Hepatocyte (in vitro differentiated cells): ENCODE measurements around the gene PLXNA2. TPM values are rescaled to one million over a fixed set of nuclear protein-coding genes. Genes with fewer than 3 reads are reported as not detected.

ENCODE experiments used
- DNase-seq: peaks from one replicate; pipeline ENCODE4 v3.0.0-alpha.2; 2016; ENCODE audit warnings: low spot score
- H2AFZ ChIP-seq: fragments of 200-600 bp; sonication (generic); 2 replicates; pipeline ENCODE4 v1.6.0; 2016; ENCODE audit warnings: antibody characterized with exemption, mild to moderate bottlenecking
- H3K27ac ChIP-seq: fragments of 200-600 bp; sonication (generic); 2 replicates; pipeline ENCODE4 v1.5.1; 2016; ENCODE audit warnings: mild to moderate bottlenecking
- H3K27me3 ChIP-seq: fragments of 200-600 bp; sonication (generic); 2 replicates; pipeline ENCODE4 v1.6.1; 2016
- H3K36me3 ChIP-seq: fragments of 200-600 bp; sonication (generic); replicated peaks from 2 replicates; pipeline ENCODE4 v1.5.1; 2016; ENCODE audit warnings: low read depth; ENCODE audit not compliant: insufficient read depth
- H3K4me1 ChIP-seq: fragments of 200-600 bp; sonication (generic); 2 replicates; pipeline ENCODE4 v1.5.1; 2016; ENCODE audit warnings: mild to moderate bottlenecking, moderate library complexity; ENCODE audit not compliant: insufficient read depth
- H3K4me2 ChIP-seq: fragments of 200-600 bp; sonication (generic); 2 replicates; pipeline ENCODE4 v1.6.0; 2016
- H3K4me3 ChIP-seq: fragments of 200-600 bp; sonication (generic); 2 replicates; pipeline ENCODE4 v1.5.1; 2016; ENCODE audit warnings: mild to moderate bottlenecking
- H3K79me2 ChIP-seq: fragments of 200-600 bp; sonication (generic); 2 replicates; pipeline ENCODE4 v1.6.0; 2017; ENCODE audit warnings: mild to moderate bottlenecking
- H3K9me2 ChIP-seq: fragments of 200-600 bp; sonication (generic); replicated peaks from 2 replicates; pipeline ENCODE4 v1.6.0; 2017; ENCODE audit warnings: mild to moderate bottlenecking; ENCODE audit not compliant: insufficient read depth
- H3K9me3 ChIP-seq: fragments of 200-600 bp; sonication (generic); 2 replicates; pipeline ENCODE4 v1.5.1; 2016; ENCODE audit warnings: low read depth, mild to moderate bottlenecking
- H4K20me1 ChIP-seq: fragments of 200-600 bp; sonication (generic); 2 replicates; pipeline ENCODE4 v1.6.0; 2016; ENCODE audit warnings: mild to moderate bottlenecking; ENCODE audit not compliant: insufficient read depth, poor library complexity, severe bottlenecking
- CTCF ChIP-seq: fragments of 200-600 bp; sonication (generic); IDR thresholded peaks from 2 replicates; pipeline ENCODE4 v1.5.1; 2016; ENCODE audit warnings: antibody characterized with exemption, mild to moderate bottlenecking; ENCODE audit not compliant: poor library complexity
- EZH2 ChIP-seq: fragments of 200-600 bp; sonication (generic); IDR thresholded peaks from 2 replicates; pipeline ENCODE4 v1.6.1; 2016; ENCODE audit warnings: antibody characterized with exemption, mild to moderate bottlenecking, borderline replicate concordance
- EZH2phosphoT487 ChIP-seq: fragments of 200-600 bp; sonication (generic); IDR thresholded peaks from one replicate; pipeline ENCODE4 v1.6.1; 2018; ENCODE audit warnings: antibody characterized with exemption, mild to moderate bottlenecking, low read depth, moderate library complexity; ENCODE audit not compliant: unreplicated experiment, severe bottlenecking
- WGBS: methylation state at CpG from one replicate; pipeline ENCODE4 v1.1.6; 2016; ENCODE audit warnings: low lambda C conversion rate; ENCODE audit errors: missing lambda C conversion rate; 5-methylcytosine and 5-hydroxymethylcytosine counted together
- polyA plus RNA-seq: library from polyadenylated mRNA; unstranded; fragments of >200 nt; fragmentation: Nextera tagmentation; extraction: Ambion mirVana; gene quantifications from 2 replicates; pipeline ENCODE4 v1.2.1, GENCODE V29; 2016
- total RNA-seq: library from RNA; depleted of rRNA; stranded (reverse); fragments of >200 nt; gene quantifications from 2 replicates; pipeline ENCODE4 v1.2.3, GENCODE V29; 2014

Gene PLXNA2
- total and polyA plus RNA-seq, 2 experiments from 2014 or later: 9.8 to 13.1 TPM

DNA sequence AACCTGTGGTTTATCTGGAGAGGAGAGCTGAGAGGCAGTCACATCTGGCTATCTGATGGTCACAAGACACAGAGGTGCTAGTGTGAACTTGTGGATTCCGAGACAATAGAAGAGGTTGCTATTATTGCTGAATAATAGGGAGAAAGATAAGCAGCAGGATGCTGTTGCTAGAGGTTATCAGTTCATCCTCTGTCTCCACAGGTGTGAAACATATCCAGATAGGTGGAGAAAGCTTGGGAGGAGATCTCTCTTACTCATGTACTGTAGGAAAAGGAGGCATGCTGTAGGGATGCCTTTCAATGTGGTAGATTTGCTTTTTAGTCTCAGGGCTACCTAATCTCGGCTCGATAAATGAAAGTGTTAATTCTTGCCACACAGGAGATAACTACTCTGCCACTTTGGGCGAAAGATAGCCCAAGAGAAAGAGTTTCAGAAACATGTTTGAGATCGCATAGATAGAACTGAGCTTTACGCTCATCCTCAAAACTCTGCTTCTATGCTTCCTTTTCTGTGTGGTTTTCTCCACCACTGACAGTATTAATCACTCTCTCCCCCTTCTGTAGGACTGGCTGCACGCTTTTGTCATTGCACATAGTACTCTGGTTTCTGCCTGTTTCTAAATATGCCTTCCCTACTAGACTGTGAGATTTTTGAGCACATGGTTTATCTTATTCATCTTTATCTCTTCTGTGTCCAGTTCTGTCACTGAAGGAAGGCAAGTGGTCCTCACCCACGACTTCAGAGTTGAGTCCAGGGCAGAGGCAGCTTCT, 36.7 kb upstream of the PLXNA2 start:
- WGBS: 61% methylated on average over 8 of the region's 8 CpGs
- H3K27me3 ChIP-seq: peaks cover 15% of the 10 kb centered on the region
- H3K4me2 ChIP-seq: no peak overlapping the region

DNA sequence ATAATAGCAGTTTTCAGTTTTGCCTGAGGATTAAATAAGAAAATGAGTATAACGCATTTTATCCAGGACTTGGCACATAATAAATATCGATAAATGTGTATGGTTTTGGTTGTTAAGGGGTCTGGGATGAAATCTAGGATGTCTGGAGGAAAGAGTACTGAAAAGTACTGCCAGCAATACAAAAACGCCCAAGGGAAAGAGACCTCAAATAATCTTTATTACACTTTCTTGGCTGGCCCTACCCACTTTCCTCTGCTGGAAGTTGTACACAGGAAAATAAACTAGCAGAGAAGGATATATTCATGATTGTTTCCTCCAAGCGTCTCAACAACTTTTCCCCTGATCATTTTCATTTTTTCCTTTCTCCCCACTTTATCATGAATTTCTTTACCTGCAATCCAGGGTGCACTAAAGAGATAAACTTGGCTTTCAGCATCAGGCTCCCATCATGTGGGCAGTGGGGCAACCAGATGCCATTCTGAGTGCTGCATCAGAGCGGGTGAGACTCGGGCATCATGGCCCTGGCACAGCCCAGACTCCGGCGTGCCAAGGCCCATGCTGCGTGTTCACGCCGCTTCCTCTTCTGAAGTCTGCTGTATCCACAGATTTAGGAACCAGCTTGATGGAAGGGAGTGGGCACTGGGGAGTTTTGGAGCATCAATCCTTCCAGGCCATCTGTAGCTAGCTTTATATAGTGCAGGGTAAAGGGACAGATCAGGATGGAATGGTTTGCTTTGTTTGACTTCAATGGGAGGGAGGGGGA, 35.8 kb upstream of the PLXNA2 start:
- Histone ChIP-seq H3K79me2 (no peaks in the 10 kb centered on the region), H3K4me1 (no peaks in the 10 kb centered on the region), H3K9me2 (no peaks in the 10 kb centered on the region), H3K4me2 (no peak overlapping the region), H3K9me3 (no peaks in the 10 kb centered on the region), H3K27me3 (peaks cover 15% of the 10 kb centered on the region), H2AFZ (no peak overlapping the region), H3K27ac (no peak overlapping the region), H4K20me1 (no peaks in the 10 kb centered on the region), H3K36me3 (no peaks in the 10 kb centered on the region), H3K4me3 (no peak overlapping the region)
- TF ChIP-seq CTCF (no peak), EZH2 (no peak), EZH2phosphoT487 (no peak)
- 92% methylated on average over 11 of the region's 11 CpGs for WGBS
- no peak for DNase-seq

More for the DNA sequence above, 36.7 kb upstream of the PLXNA2 start:
- Histone ChIP-seq H3K9me2 (no peaks in the 10 kb centered on the region), H3K27ac (no peak overlapping the region), H2AFZ (no peak overlapping the region), H3K4me1 (no peaks in the 10 kb centered on the region), H3K4me3 (no peak overlapping the region), H3K9me3 (no peaks in the 10 kb centered on the region), H4K20me1 (no peaks in the 10 kb centered on the region), H3K79me2 (no peaks in the 10 kb centered on the region), H3K36me3 (no peaks in the 10 kb centered on the region)
- no peak for DNase-seq
- no peak for TF ChIP-seq EZH2
- TF ChIP-seq EZH2phosphoT487: no peak
- TF ChIP-seq CTCF: no peak

GRCh38 chr1:208278638-208279037, 34.5 kb upstream of the PLXNA2 start:
- no peak for TF ChIP-seq CTCF
- no peak for TF ChIP-seq EZH2
- TF ChIP-seq EZH2phosphoT487: no peak
- Histone ChIP-seq H3K4me1 (no peaks in the 10 kb centered on the region), H3K4me2 (no peak overlapping the region), H2AFZ (no peak overlapping the region), H3K9me3 (no peaks in the 10 kb centered on the region), H3K36me3 (no peaks in the 10 kb centered on the region), H3K27me3 (peaks cover 15% of the 10 kb centered on the region), H3K27ac (no peak overlapping the region), H4K20me1 (no peaks in the 10 kb centered on the region), H3K79me2 (no peaks in the 10 kb centered on the region), H3K9me2 (no peaks in the 10 kb centered on the region), H3K4me3 (no peak overlapping the region)
- WGBS: 46% methylated on average over 1 of the region's 1 CpG
- DNase-seq: no peak
